DOHH2 (cell line): ENCODE measurements around the gene GABPB1.

ENCODE experiments used
- CTCF ChIP-seq: fragments of 200-600 bp; sonication (generic); IDR thresholded peaks from one replicate; pipeline ENCODE4 v1.5.1; 2014; ENCODE audit warnings: antibody characterized with exemption, mild to moderate bottlenecking, low read depth, low read length; ENCODE audit not compliant: poor library complexity, severe bottlenecking
- EZH2phosphoT487 ChIP-seq: fragments of 200-600 bp; sonication (generic); IDR thresholded peaks from 2 replicates; pipeline ENCODE4 v1.6.1; 2017; ENCODE audit warnings: borderline replicate concordance, mild to moderate bottlenecking, antibody characterized with exemption, low read length, moderate library complexity, mixed read lengths

GRCh38 chr15:50257332-50257731 lies 97.7 kb downstream of the GABPB1 start:
- TF ChIP-seq CTCF: no peak
- no peak for TF ChIP-seq EZH2phosphoT487
